Measurements from ENCODE around the gene AKR7A3.

DNA sequence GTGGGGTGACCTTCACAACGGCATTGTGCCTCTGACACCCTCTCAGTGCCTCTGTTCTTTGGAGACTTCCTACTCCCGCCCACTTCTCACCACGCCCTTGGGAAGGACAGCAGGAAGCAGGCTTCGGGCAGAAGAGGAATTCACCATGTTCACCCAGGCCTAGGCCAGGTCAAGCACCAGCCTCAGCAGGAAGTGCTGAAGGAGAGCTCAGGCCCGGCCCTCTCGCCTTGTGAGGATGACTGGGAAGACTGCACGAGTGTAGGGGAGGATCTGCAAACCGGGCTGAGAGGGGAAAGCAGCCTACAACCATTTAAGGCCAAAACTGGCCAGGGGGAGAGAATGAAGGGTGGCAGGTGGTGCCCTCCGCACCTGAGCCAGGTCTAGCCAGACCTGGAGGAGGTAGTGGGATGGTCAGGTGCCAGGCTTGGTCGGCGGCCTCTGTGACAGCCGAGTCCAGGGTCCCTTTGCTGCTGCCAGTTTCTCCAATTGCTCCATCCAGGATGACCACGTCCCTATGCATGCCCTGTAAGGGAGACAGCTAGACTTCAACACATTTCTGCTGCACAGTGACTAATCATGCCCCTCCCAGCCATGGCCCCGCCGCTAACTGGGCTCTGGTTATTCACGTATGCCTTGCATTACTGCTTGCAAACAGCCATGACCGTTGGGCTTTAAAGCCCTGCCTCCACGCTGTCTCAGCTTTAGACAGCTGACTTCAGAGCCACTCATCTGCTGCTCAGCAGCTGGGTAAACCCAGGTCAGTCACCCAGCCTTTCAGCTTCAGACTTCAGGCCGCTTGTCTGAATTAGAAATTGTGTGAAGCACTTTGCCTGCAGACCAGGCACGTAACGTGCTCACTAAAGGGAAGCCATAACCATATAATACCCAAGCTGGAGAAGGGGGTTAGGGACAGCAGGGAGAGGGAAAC is 28.1 kb downstream of the AKR7A3 start:
- TF ChIP-seq, protein P1, sequence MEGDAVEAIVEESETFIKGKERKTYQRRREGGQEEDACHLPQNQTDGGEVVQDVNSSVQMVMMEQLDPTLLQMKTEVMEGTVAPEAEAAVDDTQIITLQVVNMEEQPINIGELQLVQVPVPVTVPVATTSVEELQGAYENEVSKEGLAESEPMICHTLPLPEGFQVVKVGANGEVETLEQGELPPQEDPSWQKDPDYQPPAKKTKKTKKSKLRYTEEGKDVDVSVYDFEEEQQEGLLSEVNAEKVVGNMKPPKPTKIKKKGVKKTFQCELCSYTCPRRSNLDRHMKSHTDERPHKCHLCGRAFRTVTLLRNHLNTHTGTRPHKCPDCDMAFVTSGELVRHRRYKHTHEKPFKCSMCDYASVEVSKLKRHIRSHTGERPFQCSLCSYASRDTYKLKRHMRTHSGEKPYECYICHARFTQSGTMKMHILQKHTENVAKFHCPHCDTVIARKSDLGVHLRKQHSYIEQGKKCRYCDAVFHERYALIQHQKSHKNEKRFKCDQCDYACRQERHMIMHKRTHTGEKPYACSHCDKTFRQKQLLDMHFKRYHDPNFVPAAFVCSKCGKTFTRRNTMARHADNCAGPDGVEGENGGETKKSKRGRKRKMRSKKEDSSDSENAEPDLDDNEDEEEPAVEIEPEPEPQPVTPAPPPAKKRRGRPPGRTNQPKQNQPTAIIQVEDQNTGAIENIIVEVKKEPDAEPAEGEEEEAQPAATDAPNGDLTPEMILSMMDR (IDR thresholded peaks at IDR 0.05), result no peak
- TF ChIP-seq, protein P2, sequence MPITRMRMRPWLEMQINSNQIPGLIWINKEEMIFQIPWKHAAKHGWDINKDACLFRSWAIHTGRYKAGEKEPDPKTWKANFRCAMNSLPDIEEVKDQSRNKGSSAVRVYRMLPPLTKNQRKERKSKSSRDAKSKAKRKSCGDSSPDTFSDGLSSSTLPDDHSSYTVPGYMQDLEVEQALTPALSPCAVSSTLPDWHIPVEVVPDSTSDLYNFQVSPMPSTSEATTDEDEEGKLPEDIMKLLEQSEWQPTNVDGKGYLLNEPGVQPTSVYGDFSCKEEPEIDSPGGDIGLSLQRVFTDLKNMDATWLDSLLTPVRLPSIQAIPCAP (CRISPR knock-in tag; IDR thresholded peaks at IDR 0.05), result no peak
- no peak for TF ChIP-seq ELF4 (CRISPR knock-in tag; IDR thresholded peaks at IDR 0.05; ENCODE audit: low read depth)
- TF ChIP-seq, protein P3, sequence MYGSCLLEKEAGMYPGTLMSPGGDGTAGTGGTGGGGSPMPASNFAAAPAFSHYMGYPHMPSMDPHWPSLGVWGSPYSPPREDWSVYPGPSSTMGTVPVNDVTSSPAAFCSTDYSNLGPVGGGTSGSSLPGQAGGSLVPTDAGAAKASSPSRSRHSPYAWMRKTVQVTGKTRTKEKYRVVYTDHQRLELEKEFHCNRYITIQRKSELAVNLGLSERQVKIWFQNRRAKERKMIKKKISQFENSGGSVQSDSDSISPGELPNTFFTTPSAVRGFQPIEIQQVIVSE (CRISPR knock-in tag; IDR thresholded peaks at IDR 0.05; ENCODE audit: borderline replicate concordance), result no peak
- no peak for TF ChIP-seq KAT7 (CRISPR knock-in tag; IDR thresholded peaks at IDR 0.05; ENCODE audit: borderline replicate concordance)
- no peak for TF ChIP-seq ATF1 (CRISPR knock-in tag; IDR thresholded peaks at IDR 0.05)
- TF ChIP-seq, protein P4, sequence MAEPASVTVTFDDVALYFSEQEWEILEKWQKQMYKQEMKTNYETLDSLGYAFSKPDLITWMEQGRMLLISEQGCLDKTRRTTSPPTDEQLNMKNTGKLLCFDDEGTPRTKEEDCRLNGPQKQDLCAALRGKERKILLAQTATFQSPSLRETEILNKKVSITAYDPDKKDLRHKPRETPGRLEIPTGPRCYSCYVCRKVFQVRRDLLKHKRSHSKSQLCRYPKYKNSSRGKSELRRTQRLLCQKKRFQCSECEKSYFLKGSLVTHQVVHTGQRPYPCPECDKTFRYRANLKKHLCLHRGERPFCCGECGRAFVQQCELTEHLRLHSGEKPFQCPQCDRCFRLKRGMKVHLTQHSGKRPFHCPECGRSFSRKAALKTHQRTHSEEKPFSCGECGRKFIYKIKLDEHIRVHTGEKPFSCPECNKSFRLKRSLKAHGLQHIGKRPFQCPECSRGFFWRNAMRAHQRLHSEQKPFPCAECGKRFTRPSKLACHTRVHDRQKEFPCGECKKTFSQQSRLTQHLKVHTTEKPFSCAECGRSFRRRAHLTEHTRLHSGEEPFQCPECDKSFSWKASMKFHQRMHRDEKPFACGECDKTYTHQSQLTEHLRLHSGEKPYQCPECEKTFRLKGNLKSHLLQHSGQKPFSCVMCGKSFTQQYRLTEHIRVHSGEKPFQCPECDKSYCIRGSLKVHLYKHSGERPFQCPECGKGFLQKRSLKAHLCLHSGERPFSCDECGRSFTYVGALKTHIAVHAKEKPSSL (CRISPR knock-in tag; conservative IDR thresholded peaks at IDR 0.05), result no peak
- TF ChIP-seq ESRRA (CRISPR knock-in tag; IDR thresholded peaks at IDR 0.05; ENCODE audit: borderline replicate concordance), result no peak
- TF ChIP-seq TEAD4 (CRISPR knock-in tag; IDR thresholded peaks at IDR 0.05), result no peak
- no peak for TF ChIP-seq ZBTB21 (CRISPR knock-in tag; IDR thresholded peaks at IDR 0.05; ENCODE audit: borderline replicate concordance)
- TF ChIP-seq NFE2L1 (CRISPR knock-in tag; IDR thresholded peaks at IDR 0.05), result no peak
